VCaP (cell line): ENCODE results near the gene ZMIZ2.
"Not testable (repeated sequence)": the region's sequence is repeated elsewhere in the genome, so short reads cannot be mapped to it uniquely, and the experiment has no call there.

Experiments used
- H3K27ac ChIP-seq: fragments of 450-650 bp; 2 replicates; pipeline ENCODE4 v1.5.1; 2017
- TF ChIP-seq, protein P1 (sequence below): fragments of 450-650 bp; conservative IDR thresholded peaks from 2 replicates; pipeline ENCODE4 v1.5.1; 2017; ENCODE audit warnings: mild to moderate bottlenecking, moderate library complexity

ZMIZ2 gene

GRCh38 chr7:44772867-44773266 is 24.2 kb downstream of the ZMIZ2 start:
- H3K27ac ChIP-seq: no peak overlapping the region
- TF ChIP-seq, protein P1, sequence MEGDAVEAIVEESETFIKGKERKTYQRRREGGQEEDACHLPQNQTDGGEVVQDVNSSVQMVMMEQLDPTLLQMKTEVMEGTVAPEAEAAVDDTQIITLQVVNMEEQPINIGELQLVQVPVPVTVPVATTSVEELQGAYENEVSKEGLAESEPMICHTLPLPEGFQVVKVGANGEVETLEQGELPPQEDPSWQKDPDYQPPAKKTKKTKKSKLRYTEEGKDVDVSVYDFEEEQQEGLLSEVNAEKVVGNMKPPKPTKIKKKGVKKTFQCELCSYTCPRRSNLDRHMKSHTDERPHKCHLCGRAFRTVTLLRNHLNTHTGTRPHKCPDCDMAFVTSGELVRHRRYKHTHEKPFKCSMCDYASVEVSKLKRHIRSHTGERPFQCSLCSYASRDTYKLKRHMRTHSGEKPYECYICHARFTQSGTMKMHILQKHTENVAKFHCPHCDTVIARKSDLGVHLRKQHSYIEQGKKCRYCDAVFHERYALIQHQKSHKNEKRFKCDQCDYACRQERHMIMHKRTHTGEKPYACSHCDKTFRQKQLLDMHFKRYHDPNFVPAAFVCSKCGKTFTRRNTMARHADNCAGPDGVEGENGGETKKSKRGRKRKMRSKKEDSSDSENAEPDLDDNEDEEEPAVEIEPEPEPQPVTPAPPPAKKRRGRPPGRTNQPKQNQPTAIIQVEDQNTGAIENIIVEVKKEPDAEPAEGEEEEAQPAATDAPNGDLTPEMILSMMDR: no peak

GRCh38 chr7:44774486-44774885 is 25.8 kb downstream of the ZMIZ2 start:
- not testable (repeated sequence) for H3K27ac ChIP-seq

- TF ChIP-seq, protein P1: no peak
- H3K27ac ChIP-seq: peak overlapping the region; percentile 32; the same call in 1 of the 2 replicates
These were observed 26.9 kb downstream of the ZMIZ2 start for GRCh38 chr7:44775383-44776107.

DNA sequence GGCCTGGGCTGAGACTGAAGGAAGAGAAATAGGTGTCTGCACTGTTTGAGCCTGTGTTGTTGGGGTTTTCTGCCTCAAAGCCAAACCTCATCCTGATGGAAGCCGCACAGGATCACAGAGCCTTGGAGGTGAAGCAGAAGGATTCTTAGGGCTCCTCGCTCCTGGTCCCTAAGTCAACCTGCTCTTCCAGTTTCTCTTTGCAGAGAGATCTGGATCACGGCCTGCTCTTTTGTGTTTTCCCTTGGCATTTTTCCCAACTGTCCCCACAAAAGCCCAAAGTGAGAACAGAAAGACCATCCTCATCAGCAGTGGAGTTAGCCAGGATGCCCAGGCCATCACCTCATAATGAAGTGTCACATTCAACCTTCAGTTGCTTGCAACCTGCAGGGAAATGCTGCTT is 27.6 kb downstream of the ZMIZ2 start:
- TF ChIP-seq, protein P1: no peak
- peak overlapping the region; percentile 32; the same call in 1 of the 2 replicates for H3K27ac ChIP-seq

- TF ChIP-seq, protein P1: no peak
- no peak overlapping the region for H3K27ac ChIP-seq
These were observed 33.8 kb downstream of the ZMIZ2 start for GRCh38 chr7:44782460-44782859.

DNA sequence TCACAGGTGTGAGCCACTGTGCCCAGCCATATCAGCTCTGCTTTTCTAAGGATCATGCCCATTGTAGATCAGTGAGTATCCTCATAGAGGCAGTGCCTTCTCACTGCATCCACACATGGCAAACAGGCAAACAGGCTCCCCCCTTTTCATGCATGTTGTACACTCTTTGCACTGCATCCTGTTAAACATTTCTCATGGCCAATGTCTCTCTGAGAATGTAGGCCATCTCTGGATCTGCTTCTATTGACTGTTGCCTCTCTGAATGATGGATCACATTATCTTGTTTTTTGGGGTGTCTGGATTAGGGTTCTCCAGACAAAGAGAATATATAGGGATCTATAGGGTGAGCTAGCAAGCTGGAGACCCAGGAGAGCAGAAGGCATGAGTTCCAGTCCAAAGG is 34.8 kb downstream of the ZMIZ2 start:
- H3K27ac ChIP-seq: no peak overlapping the region
- TF ChIP-seq, protein P1: no peak

DNA sequence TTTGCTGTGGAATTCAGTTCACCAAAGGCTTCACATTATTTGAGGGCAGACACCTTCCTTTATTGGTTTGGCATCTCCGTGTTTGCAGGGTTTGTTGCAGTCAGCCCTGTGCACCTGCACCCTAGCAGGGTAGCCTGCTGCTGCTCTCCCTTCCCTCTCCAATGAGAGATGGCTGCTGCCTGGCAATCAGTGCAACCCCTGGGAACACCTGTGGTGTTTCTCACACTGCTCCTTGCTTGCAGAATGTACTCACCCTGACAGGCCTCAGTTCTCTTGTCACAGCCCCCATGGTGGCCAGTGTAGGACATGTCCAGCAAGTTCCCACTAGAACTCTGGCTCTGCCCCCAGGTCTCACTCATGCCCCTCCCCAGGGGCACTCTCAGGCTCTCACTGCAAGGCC is 35.7 kb downstream of the ZMIZ2 start:
- no peak overlapping the region for H3K27ac ChIP-seq
- TF ChIP-seq, protein P1: no peak

DNA sequence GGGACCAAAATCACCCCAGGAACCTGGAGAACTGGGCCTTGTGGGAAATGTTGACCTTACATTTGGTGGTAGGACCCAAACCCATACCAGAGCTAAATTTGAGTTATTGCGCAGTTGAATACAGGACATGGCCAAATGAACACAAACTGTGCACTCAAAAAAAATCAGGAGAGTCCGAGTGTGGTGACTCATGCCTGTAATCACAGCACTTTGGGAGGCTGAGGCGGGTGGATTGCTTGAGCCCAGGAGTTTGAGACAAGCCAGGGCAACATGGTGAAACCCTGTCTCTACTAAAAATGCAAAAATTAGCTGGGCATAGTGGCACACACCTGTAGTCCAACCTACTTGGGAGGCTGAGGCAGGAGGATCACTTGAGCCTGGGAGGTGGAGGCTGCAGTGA is 36.6 kb downstream of the ZMIZ2 start:
- not testable (repeated sequence) for H3K27ac ChIP-seq

GRCh38 chr7:44787041-44787440 is 38.4 kb downstream of the ZMIZ2 start:
- H3K27ac ChIP-seq: no peak overlapping the region
- TF ChIP-seq, protein P1: no peak
